Neural cell (in vitro differentiated cells): ENCODE measurements around the gene CYREN. TPM values are rescaled to one million over a fixed set of nuclear protein-coding genes. Genes with fewer than 3 reads are reported as not detected.

ENCODE experiments used
- H2AFZ ChIP-seq: fragments of 200-600, 300-800 bp; sonication (generic), shearing (Covaris generic); 2 replicates; pipeline ENCODE4 v1.6.0; 2014; ENCODE audit warnings: low read depth, mild to moderate bottlenecking, antibody characterized with exemption, low read length, moderate library complexity
- H3F3A ChIP-seq: fragments of 200-600 bp; shearing (Covaris generic); 2 replicates; pipeline ENCODE4 v1.6.1; 2016; ENCODE audit warnings: mild to moderate bottlenecking, moderate library complexity, mixed read lengths, antibody characterized with exemption, low read length; ENCODE audit not compliant: insufficient read depth, poor library complexity, severe bottlenecking
- H3K27ac ChIP-seq: fragments of 200-600, 300-800 bp; sonication (generic), shearing (Covaris generic); 2 replicates; pipeline ENCODE4 v1.5.1; 2014; ENCODE audit warnings: mild to moderate bottlenecking, low read length, moderate library complexity
- H3K27me3 ChIP-seq: fragments of 300-800, 200-600 bp; sonication (generic), shearing (Covaris generic); 2 replicates; pipeline ENCODE4 v1.6.0; 2014; ENCODE audit warnings: mild to moderate bottlenecking, low read depth, low read length, moderate library complexity; ENCODE audit not compliant: insufficient read depth
- H3K36me3 ChIP-seq: fragments of 300-800, 200-600 bp; sonication (generic), shearing (Covaris generic); 2 replicates; pipeline ENCODE4 v1.5.1; 2014; ENCODE audit warnings: mild to moderate bottlenecking, antibody characterized with exemption, low read length, moderate library complexity; ENCODE audit not compliant: insufficient read depth
- H3K4me2 ChIP-seq: fragments of 300-800, 200-600 bp; sonication (generic), shearing (Covaris generic); 2 replicates; pipeline ENCODE4 v1.6.0; 2014; ENCODE audit warnings: mild to moderate bottlenecking, low read length
- H3K4me3 ChIP-seq: fragments of 300-800, 200-600 bp; sonication (generic), shearing (Covaris generic); 2 replicates; pipeline ENCODE4 v1.5.1; 2014; ENCODE audit warnings: mild to moderate bottlenecking, low read length, moderate library complexity
- H3K79me2 ChIP-seq: fragments of 200-600 bp; shearing (Covaris generic); replicated peaks from 2 replicates; pipeline ENCODE4 v1.6.0; 2014; ENCODE audit warnings: mild to moderate bottlenecking, low read length, moderate library complexity; ENCODE audit not compliant: insufficient read depth
- H3K9ac ChIP-seq: fragments of 300-800, 200-600 bp; sonication (generic), shearing (Covaris generic); 2 replicates; pipeline ENCODE4 v1.6.1; 2016; ENCODE audit warnings: mild to moderate bottlenecking, low read length, mixed read lengths
- H3K9me2 ChIP-seq: fragments of 200-600 bp; shearing (Covaris generic); 2 replicates; pipeline ENCODE4 v1.6.1; 2016; ENCODE audit warnings: mild to moderate bottlenecking, low read length, mixed read lengths; ENCODE audit not compliant: insufficient read depth
- H3K9me3 ChIP-seq: fragments of 200-600, 300-800 bp; sonication (generic), shearing (Covaris generic); 2 replicates; pipeline ENCODE4 v1.6.1; 2016; ENCODE audit warnings: mild to moderate bottlenecking, mixed run types, low read length, moderate library complexity, mixed read lengths
- H4K20me1 ChIP-seq: fragments of 200-600 bp; shearing (Covaris generic); 2 replicates; pipeline ENCODE4 v1.6.1; 2016; ENCODE audit warnings: mild to moderate bottlenecking, mixed run types; ENCODE audit not compliant: insufficient read depth
- CTCF ChIP-seq: fragments of 450-650 bp; IDR thresholded peaks from 2 replicates; pipeline ENCODE4 v1.5.1; 2014; ENCODE audit warnings: antibody characterized with exemption, mild to moderate bottlenecking, moderate library complexity; ENCODE audit not compliant: poor library complexity, severe bottlenecking
- EP300 ChIP-seq: fragments of 450-650 bp; conservative IDR thresholded peaks from 2 replicates; pipeline ENCODE4 v1.6.1; 2014; ENCODE audit warnings: antibody characterized with exemption, mild to moderate bottlenecking, moderate library complexity; ENCODE audit not compliant: poor library complexity, severe bottlenecking
- EZH2 ChIP-seq: fragments of 200-600, 300-800 bp; shearing (Covaris generic), sonication (generic); IDR thresholded peaks from 2 replicates; pipeline ENCODE4 v1.6.1; 2014; ENCODE audit warnings: antibody characterized with exemption, low read length, borderline replicate concordance, mild to moderate bottlenecking; ENCODE audit not compliant: insufficient read depth, poor library complexity, severe bottlenecking
- MXI1 ChIP-seq: fragments of 450-650 bp; conservative IDR thresholded peaks from 2 replicates; pipeline ENCODE4 v1.6.1; 2014; ENCODE audit warnings: antibody characterized with exemption, mild to moderate bottlenecking; ENCODE audit not compliant: poor library complexity, severe bottlenecking
- POLR2AphosphoS5 ChIP-seq: IDR thresholded peaks from 2 replicates; pipeline ENCODE4 v1.6.1; 2012
- RAD21 ChIP-seq: fragments of 450-650 bp; conservative IDR thresholded peaks from 2 replicates; pipeline ENCODE4 v1.6.1; 2014; ENCODE audit warnings: antibody characterized with exemption, mild to moderate bottlenecking, moderate library complexity
- REST ChIP-seq: IDR thresholded peaks from 2 replicates; pipeline ENCODE4 v1.6.1; 2012; ENCODE audit warnings: borderline replicate concordance
- SMC3 ChIP-seq: fragments of 450-650 bp; conservative IDR thresholded peaks from 2 replicates; pipeline ENCODE4 v1.6.1; 2014; ENCODE audit warnings: antibody characterized with exemption, mild to moderate bottlenecking, moderate library complexity; ENCODE audit not compliant: poor library complexity
- TAF1 ChIP-seq: IDR thresholded peaks from 2 replicates; pipeline ENCODE4 v1.6.1; 2012; ENCODE audit warnings: low read depth
- polyA plus RNA-seq: library from polyadenylated mRNA; depleted of rRNA; stranded (reverse); fragments of >200 nt; gene quantifications from 2 replicates; pipeline ENCODE4 v1.2.3, GENCODE V29; 2014

Gene CYREN
- polyA plus RNA-seq, 1 donor from 2014 or later = 6.7 TPM

DNA sequence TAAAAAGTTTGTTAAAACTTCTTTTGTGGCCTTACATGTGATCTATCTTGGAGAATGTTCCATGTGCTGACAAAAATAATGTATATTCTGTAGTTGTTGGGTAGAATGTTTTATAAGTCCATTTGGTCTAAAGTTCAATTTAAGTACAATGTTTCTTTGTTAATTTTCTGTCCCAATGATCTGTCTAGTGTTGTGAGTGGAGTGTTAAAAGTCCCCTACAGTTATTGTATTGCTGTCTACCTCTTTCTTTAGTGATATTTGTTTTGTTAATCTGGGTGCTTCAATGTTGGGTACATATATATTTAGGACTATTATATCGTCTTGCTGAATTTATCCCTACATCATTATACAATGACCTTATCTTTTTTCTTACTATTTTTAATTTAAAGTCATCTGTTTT lies 15.8 kb downstream of the CYREN start:
- Histone ChIP-seq H3K4me2 (no peak overlapping the region), H3F3A (no peaks in the 10 kb centered on the region), H3K79me2 (no peaks in the 10 kb centered on the region), H4K20me1 (no peaks in the 10 kb centered on the region), H3K4me3 (no peak overlapping the region), H3K27me3 (no peaks in the 10 kb centered on the region), H3K9me3 (peaks cover 6% of the 10 kb centered on the region), H3K27ac (no peak overlapping the region), H2AFZ (no peak overlapping the region), H3K36me3 (no peaks in the 10 kb centered on the region), H3K9me2 (no peaks in the 10 kb centered on the region), H3K9ac (no peak overlapping the region)
- TF ChIP-seq POLR2AphosphoS5 (no peak), EZH2 (no peak), CTCF (no peak), REST (no peak), RAD21 (no peak), EP300 (no peak), TAF1 (no peak), MXI1 (no peak), SMC3 (no peak)

DNA sequence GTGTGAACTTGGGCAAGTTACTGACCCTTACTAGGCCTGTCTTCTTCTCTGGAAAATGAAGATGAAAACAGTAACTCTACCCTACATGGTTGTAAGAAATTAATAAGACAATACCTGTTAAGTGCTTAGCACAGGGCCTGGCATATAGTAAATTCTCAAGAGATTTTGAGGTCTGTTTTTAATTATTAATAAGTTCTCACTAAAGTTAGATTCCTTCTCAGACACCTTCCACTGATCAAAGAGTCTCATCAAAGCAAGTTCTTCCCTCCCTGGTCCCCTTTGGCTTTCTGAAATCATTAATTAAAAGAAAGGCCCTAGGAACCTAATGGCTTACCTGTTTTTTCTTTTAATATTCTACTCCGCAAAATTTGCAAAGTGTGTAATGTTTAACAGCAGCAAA lies 18.1 kb downstream of the CYREN start:
- Histone ChIP-seq H3K9me3 (peaks cover 2% of the 10 kb centered on the region), H3K27ac (no peak overlapping the region), H3K9ac (no peak overlapping the region), H3K36me3 (no peaks in the 10 kb centered on the region), H4K20me1 (no peaks in the 10 kb centered on the region), H3K27me3 (no peaks in the 10 kb centered on the region), H3K4me2 (no peak overlapping the region), H3F3A (no peaks in the 10 kb centered on the region), H3K79me2 (no peaks in the 10 kb centered on the region), H3K9me2 (no peaks in the 10 kb centered on the region), H2AFZ (no peak overlapping the region), H3K4me3 (no peak overlapping the region)
- TF ChIP-seq CTCF (no peak), EZH2 (no peak), REST (no peak), MXI1 (no peak), POLR2AphosphoS5 (no peak), RAD21 (no peak), EP300 (no peak), TAF1 (no peak), SMC3 (no peak)
